HFF-Myc (cell line): ENCODE measurements around the gene POLRMT.
"Not testable (repeated sequence)": the region's sequence is repeated elsewhere in the genome, so short reads cannot be mapped to it uniquely, and the experiment has no call there.

Experiments used
- DNase-seq: peaks from one replicate; pipeline ENCODE4 v3.0.0-alpha.2; 2011; ENCODE audit warnings: low read depth; ENCODE audit errors: extremely low read depth
- H3K4me3 ChIP-seq: replicated peaks from 2 replicates; pipeline ENCODE4 v1.5.1; 2011; ENCODE audit warnings: low read depth, mild to moderate bottlenecking, control low read depth, low read length
- CTCF ChIP-seq: IDR thresholded peaks from 2 replicates; pipeline ENCODE4 v1.5.1; 2012; ENCODE audit warnings: mild to moderate bottlenecking, low read depth, low read length, control low read depth; ENCODE audit errors: missing control alignments

Gene POLRMT

DNA sequence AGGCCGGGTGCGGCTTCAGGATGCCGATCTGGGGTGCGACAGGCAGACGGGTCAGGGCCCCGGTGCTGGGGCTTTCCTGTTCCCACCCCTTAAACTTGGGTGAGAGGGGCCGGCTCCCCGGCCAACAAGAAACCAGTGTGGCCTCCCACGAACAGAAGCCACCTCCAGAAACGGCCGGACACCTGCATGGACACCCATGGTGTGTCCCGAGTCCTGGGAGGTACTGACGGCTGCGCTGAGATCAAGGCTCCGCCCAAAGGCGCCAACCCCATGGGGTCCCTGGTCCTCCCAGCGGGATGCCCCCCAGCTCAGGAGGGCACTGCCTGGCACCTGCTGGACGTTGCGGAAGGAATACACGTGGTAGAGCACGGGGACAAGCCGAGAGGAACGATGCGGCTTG is 11.5 kb downstream of the POLRMT start:
- no peak overlapping the region for H3K4me3 ChIP-seq

DNA sequence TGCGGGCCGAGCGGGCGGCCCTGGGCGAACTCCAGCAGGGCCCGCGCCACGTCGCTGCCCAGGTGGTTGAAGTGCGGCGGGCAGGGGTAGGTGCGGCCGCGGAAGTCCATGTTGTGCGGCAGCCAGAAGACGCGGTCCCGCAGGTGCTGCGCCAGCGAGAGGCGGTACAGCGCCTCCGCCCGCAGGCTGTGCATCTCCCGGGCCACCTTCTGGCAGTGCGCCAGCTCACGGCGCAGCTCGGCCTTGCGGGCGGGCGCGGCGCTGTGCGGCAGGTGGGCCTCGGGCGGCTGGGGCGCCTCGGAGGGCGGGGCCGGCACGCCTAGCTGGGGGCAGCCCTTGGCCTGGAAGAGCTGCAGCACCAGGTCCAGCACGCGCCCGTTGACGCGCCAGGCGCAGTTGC is 12.1 kb downstream of the POLRMT start:
- not testable (repeated sequence) for DNase-seq, H3K4me3 ChIP-seq

More for the DNA sequence above, 11.5 kb downstream of the POLRMT start:
- no peak for TF ChIP-seq CTCF
- DNase-seq: no peak

DNA sequence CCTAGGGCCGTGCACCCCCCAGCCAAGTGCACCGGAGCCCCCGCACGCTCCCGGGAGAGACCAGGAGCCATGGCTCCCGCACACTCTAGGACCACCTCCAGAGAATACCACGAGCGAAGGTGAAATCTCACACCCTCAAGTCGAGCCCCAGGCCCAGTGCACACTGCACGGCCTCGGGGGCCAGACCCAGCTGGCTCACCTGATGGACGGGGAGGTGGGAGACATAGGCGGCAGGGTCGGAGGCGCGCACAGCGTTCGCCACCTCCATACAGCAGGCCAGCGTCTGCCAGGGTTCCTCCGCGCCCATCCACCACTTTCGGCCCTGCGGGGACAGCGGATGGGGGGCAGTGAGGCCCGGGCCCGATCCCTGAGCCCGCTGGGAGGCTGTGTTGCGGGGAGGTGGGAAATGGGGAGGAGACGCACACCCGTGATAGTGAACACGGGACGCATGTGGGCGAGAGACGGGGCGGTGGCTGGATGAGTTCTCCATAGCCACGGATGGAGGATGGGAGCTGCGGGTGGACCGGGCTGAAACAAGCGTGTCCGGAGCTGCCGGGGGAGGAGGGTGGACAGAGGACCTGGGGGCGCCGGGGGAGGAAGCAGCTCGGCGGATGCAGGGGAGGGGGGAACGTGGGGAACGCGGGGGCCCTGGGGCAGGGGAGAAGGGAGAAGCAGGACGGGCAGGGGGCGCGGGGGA is 13.0 kb downstream of the POLRMT start:
- H3K4me3 ChIP-seq: no peak overlapping the region
- no peak for TF ChIP-seq CTCF
- DNase-seq: no peak

DNA sequence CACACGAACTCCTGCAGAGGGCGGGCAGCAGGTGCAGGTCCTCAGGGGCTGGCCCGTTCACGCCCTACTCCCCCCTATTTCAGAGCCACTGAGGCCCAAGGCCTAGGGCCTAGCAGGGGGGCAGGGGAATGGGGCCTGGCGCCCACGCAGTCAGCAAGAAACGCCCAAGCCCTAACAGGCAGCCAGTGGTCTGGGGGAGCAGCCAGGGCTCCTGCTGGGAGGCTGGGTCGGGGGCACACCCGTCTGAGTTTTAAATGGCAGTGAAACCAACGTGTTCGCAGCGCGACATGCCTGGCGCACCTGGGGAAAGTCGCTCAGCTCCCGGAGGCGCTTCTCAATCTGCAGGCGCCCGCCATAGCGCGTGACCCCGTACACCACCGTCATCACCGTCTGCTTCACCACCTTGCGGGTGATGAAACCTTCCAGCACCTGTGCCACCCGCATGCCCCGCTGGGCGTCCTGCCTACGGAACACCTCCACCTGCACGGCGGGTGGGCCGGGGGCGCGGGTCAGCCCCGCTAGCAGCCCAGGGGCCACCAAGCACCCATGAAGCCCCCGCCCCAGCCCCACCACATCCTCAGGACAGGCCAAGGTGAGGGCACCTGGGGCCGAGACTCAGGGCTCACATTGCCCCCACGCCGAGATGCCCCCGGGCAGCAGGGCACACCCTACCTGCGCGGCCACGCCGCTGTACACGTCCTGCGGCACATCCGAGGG is 13.9 kb downstream of the POLRMT start:
- no peak for DNase-seq
- TF ChIP-seq CTCF: no peak
- H3K4me3 ChIP-seq: no peak overlapping the region

DNA sequence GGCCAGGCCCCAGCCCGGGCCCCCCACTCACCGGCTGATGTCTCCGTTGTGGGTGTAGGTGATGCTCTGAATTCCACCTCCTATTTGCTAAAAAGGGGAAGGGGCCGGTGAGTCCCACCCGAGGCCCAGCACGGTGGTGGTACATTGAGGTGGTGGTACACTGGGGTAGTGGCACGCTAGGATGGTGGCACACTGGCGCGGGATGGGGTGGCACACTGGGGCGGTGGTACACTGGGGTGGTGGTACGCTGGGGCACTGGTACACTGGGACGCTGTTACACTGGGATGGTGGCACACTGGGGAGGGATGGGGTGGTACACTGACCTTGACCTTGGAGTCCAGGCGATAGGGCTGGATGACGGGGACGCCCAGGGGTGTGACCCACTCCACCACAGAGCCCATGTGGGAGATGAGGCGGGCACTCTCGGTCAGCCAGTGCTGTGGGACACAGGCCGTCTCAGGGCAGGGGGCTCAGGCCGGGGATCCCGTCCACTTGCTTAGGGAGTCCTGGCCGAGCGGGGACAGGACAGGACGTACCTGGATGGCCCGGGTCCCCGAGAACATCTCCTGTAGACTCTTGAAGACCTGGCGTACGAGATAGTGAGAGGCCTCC is 14.6 kb downstream of the POLRMT start:
- DNase-seq: no peak
- no peak overlapping the region for H3K4me3 ChIP-seq
- TF ChIP-seq CTCF: no peak

- TF ChIP-seq CTCF: no peak
- no peak overlapping the region for H3K4me3 ChIP-seq
- DNase-seq: no peak
Observed at GRCh38 chr19:618247-618619, 15.1 kb downstream of the POLRMT start.

- no peak for DNase-seq
- TF ChIP-seq CTCF: no peak
- H3K4me3 ChIP-seq: no peak overlapping the region
Observed at GRCh38 chr19:617551-618246, 15.6 kb downstream of the POLRMT start.
